NCI-H2171 treated with DMSO at 0.1 percent for 48 hours (cell line): ENCODE data around the gene BST1.

Experiments
- DNase-seq: peaks from one replicate; lab custom pipeline; 2025; lab: John Stamatoyannopoulos, UW

BST1 gene

GRCh38 chr4:15779306-15779705, 76.4 kb downstream of the BST1 start:
- no peak for DNase-seq

GRCh38 chr4:15779809-15780208, 76.9 kb downstream of the BST1 start:
- no peak for DNase-seq

GRCh38 chr4:15781427-15782095, 78.7 kb downstream of the BST1 start:
- no peak for DNase-seq
